SKM-1 treated with dmso at 0.1 percent for 144 hours (cell line): ENCODE results near the gene PSMD2.

ENCODE experiments used
- DNase-seq: peaks from one replicate; lab custom pipeline; 2025; ENCODE audit not compliant: unreplicated experiment; lab: John Stamatoyannopoulos, UW

PSMD2 gene

DNA sequence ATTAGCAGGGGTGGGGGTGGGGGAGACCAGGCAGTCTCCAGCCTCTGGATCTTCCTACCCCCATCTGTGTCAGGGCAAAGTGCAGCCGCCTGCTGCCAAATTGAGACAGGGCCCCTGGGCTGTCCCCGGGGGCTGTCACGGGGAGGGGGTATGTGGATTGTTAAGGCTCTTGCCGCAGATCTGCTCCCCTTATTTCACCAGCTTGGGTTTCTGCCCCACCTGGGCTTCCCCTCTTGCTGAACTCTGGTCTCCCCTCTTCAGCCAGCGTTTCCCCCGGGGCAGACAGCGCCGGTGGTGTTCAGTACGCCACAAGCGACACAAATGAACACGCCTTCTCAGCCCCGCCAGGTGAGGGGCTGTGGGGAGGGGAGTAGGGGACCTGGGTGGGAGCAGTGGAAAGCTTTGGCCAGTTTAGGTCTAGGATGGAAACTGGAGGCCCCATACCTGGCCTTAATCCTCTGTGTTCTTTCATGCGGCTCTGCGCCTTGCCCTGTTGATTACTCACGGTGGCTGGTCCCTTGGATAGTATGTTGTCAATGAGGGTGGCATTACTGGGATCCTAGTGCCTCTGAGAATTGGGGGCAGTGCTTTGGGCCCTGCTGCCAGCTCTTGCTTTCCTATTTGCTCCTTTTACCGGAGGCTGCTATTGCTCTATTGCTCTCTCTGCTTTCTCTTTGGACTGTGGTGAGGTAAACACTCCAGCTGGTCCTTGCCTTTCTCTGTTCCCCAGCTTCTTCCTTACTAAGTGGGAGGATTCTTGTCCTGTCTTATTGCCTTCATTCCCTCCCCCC lies 17.0 kb downstream of the PSMD2 start:
- no peak for DNase-seq

DNA sequence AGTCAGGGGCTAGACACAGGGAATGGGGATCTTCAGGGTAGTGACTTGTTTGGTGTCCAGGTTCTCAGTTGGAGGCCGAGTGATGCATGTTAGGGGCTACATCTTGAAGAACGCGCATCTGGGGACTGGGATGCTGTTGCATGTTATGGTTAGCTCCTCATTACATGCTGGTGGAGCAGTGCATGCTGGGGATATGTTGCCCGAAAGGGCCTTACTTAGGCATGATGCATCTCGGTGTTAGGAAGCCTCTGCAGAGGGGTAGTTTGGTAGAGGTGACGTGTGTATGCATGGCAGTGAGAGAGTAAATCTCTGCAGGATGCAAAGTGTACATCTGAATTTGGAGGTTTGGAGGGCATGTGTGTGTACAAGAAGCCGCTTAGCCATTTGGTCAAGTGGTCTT lies 17.8 kb downstream of the PSMD2 start:
- DNase-seq, result no peak

DNA sequence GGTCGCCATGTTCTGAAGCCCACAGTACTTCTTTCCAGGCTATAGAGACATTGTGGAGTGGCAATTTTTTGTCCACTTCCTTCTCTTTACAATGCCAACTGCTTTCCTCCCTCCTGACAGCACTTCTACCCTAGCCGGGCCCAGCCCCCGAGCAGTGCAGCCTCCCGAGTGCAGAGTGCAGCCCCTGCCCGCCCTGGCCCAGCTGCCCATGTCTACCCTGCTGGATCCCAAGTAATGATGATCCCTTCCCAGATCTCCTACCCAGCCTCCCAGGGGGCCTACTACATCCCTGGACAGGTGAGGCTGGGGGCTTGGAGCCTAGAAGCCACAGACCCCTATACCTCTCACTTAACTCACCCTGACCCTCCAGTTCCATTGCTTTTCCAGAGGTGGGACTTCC lies 18.2 kb downstream of the PSMD2 start:
- no peak for DNase-seq

DNA sequence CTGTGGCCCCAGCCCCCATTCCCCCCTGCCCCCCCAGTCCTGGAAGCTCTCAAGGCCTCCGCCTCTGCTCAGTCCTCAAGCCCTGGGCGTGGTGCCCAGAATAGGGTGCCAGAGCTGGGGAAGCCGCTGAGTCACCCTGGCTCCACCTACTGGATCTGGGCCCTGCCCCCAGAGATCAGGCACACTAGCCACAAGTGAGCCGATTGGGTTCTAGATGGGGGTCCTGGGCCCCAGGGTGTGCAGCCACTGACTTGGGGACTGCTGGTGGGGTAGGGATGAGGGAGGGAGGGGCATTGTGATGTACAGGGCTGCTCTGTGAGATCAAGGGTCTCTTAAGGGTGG lies 21.0 kb downstream of the PSMD2 start:
- DNase-seq, result no peak

DNA sequence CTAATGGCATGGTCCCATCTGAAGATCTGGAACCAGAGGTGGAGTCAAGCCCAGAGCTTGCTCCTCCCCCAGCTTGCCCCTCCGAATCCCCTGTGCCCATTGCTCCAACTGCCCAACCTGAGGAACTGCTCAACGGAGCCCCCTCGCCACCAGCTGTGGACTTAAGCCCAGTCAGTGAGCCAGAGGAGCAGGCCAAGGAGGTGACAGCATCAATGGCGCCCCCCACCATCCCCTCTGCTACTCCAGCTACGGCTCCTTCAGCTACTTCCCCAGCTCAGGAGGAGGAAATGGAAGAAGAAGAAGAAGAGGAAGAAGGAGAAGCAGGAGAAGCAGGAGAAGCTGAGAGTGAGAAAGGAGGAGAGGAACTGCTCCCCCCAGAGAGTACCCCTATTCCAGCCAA lies 22.6 kb downstream of the PSMD2 start:
- DNase-seq, result no peak

DNA sequence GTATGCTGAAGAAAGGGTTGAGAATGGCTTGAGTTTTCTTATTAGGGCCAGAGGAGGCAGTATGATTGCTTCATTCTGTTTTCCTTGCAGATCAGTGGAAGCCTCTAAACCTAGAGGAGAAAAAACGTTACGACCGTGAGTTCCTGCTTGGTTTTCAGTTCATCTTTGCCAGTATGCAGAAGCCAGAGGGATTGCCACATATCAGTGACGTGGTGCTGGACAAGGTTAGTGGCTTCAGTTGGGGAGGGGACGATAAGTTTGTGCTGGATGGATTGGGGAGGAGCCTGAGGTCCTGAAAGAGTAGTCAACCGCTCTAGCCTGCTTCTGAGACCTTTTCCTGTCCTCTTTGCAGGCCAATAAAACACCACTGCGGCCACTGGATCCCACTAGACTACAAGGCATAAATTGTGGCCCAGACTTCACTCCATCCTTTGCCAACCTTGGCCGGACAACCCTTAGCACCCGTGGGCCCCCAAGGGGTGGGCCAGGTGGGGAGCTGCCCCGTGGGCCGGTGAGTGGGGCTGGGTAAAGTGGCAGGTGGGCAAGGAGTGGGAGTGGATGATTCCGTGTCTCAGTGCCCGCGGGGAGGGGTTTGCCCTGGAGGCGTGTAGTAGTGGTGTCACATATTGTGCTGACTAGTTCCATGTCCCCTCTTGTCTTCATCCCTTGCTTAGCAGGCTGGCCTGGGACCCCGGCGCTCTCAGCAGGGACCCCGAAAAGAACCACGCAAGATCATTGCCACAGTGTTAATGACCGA lies 23.9 kb downstream of the PSMD2 start:
- DNase-seq, result no peak

DNA sequence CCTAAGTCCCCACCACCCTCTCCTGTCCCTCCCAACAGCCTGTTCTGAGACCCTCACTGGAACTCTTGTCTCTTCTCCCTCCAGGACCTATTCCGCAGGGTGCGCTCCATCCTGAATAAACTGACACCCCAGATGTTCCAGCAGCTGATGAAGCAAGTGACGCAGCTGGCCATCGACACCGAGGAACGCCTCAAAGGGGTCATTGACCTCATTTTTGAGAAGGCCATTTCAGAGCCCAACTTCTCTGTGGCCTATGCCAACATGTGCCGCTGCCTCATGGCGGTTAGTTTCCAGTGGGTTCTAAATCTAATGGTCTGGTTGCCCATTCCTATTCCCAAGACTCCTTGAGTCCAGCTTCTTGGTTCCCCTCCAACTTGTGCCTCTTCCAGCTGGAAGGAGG lies 24.7 kb downstream of the PSMD2 start:
- no peak for DNase-seq

DNA sequence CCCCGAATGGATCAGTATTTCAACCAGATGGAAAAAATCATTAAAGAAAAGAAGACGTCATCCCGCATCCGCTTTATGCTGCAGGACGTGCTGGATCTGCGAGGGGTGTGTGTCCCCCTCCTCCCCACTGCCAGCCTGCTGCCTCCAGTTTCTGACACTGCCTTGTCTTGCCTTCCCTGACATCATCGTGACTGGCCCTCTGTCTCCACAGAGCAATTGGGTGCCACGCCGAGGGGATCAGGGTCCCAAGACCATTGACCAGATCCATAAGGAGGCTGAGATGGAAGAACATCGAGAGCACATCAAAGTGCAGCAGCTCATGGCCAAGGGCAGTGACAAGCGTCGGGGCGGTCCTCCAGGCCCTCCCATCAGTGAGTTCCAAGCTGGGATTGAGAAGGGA lies 26.2 kb downstream of the PSMD2 start:
- DNase-seq, result no peak

DNA sequence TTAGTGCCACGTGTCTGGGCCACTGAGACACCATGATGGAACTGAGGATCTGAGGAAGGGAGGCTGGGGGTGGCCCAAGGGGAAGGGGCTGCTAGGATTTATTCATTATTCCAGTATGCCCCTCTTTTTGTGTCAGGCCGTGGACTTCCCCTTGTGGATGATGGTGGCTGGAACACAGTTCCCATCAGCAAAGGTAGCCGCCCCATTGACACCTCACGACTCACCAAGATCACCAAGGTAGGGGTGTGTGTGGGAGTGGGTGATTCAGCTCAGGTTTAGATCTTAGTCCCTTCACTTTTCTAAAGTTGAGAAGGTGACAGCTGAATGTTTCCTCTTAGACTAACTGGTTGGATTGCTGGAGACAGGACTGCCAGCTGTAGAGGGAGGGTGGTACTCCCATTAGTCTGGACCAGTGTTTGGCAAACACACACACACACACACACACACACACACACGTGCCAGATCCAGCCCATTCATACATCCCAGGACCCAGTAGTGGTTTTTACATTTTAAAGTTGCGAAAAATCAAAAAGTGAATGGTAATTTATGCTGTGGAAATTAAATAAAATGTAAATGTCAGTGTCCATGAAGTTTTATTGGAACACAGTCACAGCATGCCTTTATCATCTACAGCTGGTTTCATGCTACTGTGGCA lies 26.8 kb downstream of the PSMD2 start:
- DNase-seq, result no peak

DNA sequence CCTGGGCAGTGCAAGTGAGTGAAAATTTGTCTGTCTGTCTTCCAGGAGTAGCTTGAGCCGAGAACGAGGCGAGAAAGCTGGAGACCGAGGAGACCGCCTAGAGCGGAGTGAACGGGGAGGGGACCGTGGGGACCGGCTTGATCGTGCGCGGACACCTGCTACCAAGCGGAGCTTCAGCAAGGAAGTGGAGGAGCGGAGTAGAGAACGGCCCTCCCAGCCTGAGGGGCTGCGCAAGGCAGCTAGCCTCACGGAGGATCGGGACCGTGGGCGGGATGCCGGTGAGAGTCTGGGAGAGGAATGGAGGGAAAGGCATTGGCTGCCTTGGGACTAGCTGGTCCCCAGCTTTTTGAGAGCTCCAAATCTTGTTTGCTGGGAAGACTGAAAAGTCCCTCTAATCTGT lies 28.1 kb downstream of the PSMD2 start:
- no peak for DNase-seq

DNA sequence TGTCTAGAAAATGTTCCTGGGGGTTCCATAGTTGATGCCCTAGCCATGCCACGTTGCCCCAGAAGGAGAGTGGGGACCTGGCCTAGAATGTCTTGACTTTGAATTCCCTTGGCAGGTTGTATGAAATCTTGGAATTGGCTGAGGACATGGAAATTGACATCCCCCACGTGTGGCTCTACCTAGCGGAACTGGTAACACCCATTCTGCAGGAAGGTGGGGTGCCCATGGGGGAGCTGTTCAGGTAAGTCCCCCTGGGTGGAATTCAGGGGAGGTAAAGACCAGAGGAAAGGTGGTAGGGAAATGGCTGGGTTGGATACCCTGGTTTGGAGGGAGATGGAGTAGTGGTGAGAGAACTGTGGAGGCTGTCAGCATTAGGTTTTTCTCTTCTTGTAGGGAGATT lies 29.5 kb downstream of the PSMD2 start:
- DNase-seq, result no peak

DNA sequence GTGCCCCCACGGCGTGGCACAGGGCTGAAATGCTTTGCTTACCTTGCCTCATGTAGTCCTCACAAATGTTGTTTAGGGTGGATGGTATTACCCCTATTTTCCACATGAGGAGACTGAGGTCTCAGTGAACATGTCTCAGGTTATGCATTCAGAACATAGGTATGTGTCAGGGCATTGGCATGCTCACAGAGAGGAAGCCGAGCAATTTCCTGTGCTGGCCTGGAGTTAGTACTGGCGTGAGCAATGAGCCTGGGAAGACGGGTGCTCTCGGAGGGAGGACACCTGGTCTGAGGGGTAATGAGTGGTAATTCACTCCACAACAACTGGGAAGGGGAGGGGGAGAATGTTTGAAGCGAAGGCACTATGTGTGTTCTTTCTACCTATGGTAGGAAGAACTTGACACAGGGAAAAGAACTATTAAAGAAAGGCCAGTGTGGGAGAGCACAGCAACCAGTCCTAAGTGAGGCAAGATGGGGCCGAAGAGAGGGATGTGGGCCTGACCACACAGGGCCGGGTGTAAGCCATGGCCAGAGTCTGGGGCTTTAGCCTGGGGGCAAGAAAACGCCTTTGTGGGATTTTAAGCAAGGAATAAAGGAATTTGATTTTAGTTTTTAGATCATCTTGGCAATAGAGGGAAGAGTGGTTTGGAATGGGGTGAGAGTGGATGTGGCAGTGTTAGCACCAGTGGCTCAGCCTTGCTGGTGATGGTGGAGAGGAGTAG lies 33.5 kb downstream of the PSMD2 start:
- no peak for DNase-seq

DNA sequence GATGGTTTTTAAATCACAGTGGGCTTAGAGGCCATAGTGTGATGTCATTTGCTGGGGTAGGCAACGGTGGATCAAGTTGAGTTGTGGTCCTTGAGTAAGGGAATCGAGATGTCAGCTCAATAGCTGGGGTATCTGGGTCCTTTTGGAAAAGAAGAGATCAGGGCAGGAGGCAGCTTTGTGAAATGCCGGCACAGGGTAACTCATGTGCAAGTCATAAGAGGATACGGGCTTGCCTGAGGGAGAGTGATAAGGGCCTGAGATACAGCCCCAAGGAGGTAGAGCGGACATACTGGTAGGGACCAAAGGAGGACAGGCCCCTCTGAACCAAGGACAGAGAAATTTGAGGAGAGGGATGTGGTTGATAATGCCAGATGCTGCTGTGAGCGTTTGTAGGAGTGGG lies 34.1 kb downstream of the PSMD2 start:
- DNase-seq, result no peak

DNA sequence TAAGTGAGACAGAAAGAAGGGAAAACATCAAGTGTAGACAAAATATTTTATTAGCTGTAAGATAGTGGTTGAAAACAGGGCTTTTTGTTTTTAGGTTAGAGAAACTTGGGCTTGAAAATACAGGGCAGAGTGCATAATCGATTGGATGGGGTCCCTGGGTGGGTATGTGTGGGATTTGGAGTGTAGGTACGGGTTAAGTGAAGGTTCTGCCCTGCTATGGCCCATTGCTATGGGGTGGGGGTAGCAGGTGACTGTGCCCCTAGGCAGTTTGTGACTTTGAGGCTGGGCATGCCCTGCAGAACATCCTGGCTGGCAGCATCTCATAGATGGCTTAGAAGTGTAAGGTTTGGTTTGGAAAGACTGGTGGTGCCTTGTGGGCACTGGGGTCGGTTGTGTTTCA lies 34.7 kb downstream of the PSMD2 start:
- no peak for DNase-seq

DNA sequence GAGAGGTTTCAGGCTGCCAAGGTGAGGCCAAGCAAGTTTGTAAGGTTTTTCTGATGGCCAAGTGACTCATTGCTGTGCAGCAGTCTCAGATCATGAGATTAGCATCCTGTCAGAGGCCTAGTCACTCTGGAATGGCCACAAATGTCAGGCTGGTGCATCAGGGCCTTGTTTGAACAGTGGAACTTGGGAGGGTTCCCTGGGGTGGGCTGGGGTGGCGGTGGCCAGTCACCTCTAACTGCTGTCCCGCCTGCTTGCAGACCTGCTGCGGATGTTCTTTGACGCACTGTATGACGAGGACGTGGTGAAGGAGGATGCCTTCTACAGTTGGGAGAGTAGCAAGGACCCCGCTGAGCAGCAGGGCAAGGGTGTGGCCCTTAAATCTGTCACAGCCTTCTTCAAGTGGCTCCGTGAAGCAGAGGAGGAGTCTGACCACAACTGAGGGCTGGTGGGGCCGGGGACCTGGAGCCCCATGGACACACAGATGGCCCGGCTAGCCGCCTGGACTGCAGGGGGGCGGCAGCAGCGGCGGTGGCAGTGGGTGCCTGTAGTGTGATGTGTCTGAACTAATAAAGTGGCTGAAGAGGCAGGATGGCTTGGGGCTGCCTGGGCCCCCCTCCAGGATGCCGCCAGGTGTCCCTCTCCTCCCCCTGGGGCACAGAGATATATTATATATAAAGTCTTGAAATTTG lies 35.6 kb downstream of the PSMD2 start:
- DNase-seq, result no peak

DNA sequence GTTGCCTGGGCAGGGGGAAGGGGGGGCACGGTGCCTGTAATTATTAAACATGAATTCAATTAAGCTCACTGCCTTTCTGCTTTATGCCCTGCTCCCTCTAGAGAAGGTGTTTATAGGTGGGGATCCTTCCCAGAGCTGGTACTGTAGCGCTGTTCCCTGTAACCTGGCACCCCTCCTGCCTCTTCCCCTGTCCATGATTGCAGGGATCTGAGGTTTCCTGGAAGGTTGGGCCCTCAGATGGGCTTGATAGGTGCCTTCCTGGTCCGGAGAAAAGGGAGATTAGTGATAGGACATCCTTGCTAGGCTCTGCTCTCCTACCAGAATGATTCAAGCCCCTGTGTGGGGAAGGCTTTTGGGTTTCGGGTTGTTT lies 36.2 kb downstream of the PSMD2 start:
- no peak for DNase-seq

DNA sequence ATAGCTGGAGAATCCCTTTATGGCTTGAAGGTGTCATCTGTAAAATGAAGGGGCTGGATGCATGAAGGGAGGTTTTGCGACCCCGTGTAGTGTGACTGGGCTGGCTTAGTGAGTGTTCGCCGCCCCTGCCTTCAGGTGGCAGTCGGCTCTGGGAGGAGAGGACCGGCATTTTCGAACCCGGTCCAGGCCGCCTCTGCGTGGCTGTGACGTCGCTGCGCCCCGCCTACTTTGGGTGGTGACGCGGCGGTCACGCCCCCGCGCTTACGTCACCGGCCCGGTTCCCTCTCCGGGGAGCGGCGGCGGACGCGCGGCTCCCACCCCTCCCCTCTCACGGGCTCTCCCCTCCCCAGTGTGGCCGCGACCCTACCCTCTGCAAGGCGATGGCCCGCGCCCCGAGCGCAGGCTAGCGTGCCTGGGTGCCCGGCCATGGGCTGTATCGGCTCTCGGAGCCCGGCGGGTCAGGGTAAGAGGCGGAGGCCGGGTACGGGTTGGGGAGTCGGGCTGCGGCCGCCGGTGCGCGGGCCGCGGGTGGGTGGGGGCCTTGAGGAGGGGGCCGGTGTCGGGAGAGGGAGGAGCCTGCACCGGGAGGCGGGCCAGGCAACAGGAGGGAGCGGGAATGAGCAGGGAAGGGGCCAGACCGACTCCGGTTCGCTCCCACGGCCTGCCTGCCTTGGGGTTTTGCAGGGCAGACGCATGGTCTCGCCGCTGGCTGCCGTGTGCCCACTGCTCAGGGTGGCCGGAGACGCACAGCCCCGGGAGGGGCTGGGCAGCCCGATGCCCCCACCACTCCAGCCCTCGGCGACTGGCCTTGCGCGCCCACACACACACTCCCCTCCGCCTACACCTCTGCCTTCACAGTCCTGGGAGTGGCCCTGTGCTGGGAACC lies 36.9 kb downstream of the PSMD2 start:
- peak; percentile 26 for DNase-seq

DNA sequence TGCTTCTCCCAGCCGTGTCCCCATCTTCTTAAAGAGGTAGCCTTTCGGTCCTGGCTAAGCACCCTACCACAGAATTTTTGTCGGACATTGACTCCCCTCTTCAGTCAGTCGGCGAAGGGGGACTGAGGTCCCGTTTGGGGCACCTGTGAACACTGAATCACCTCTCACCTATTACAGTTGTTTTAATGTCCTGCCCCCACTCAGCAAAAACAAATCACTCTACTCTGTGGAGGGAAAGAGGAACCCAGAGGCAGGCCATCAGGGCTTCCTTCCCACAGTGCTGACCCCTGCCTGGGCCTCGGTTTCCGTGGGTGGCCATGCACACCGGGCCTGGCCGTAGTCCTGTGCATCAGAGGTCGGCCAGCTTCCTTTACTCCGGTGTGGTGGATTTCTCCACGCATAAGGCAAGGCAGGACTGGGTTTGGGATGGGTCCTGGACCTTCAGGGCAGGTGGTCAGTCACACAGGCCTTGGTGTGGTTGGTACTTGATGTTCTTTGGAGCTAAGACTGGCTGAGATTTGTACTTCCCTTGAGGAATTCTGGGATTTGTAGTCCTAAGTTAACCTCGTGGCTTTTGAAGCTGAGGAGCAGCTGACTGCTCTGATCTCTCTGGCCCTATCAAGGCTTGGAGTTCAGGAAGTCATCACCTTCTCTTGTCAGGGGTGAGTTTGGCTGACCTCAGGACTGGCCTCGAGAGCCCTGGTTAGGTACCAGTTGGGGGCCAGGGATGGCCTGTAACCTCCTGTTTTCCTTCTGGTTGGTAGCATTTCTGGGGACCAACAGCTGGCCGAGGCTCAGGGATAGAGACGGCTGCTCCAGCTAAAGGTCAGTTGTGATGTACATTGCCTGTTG lies 37.7 kb downstream of the PSMD2 start:
- DNase-seq, result no peak

DNA sequence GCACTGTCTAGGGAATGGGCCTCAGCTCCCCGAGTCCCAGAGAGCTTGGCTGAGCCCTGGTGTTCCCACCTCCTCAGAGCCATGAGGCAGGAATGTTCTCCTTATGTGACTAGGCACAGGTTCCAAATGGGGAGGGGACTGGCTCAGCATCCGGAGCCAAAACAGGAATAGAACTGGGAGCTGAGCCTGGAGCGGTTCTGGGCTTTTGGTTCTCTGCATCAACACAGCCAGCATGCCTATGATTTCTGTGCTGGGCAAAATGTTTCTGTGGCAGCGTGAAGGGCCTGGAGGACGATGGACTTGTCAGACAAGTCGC lies 38.3 kb downstream of the PSMD2 start, which contains the start of gene FAM131A:
Gene FAM131A, plus strand, starts transcription at position 202 of the 316 bp plus-strand sequence. Its CDS starts 31 bp downstream, at position 233.
- DNase-seq, result no peak
